Neural progenitor cell (in vitro differentiated cells): ENCODE data around the gene CREB3L2. TPM values are rescaled to one million over a fixed set of nuclear protein-coding genes. Genes with fewer than 3 reads are reported as not detected.
"Not testable (repeated sequence)": the region's sequence is repeated elsewhere in the genome, so short reads cannot be mapped to it uniquely, and the experiment has no call there.

Experiments used
- DNase-seq: peaks from one replicate; pipeline ENCODE4 v3.0.0-alpha.2; 2016; ENCODE audit warnings: low spot score
- H2AFZ ChIP-seq: fragments of 200-600 bp; sonication (generic); replicated peaks from 2 replicates; pipeline ENCODE4 v1.6.1; 2016; ENCODE audit warnings: antibody characterized with exemption
- H3F3A ChIP-seq: fragments of 200-600 bp; sonication (generic); 2 replicates; pipeline ENCODE4 v1.6.1; 2016; ENCODE audit warnings: antibody characterized with exemption, low read depth
- H3K27ac ChIP-seq: fragments of 200-600 bp; sonication (generic); 2 replicates; pipeline ENCODE4 v1.5.1; 2016; ENCODE audit warnings: mild to moderate bottlenecking
- H3K27me3 ChIP-seq: fragments of 200-600 bp; sonication (generic); 2 replicates; pipeline ENCODE4 v1.6.1; 2016; ENCODE audit warnings: mild to moderate bottlenecking, moderate library complexity
- H3K36me3 ChIP-seq: fragments of 200-600 bp; sonication (generic); 2 replicates; pipeline ENCODE4 v1.5.1; 2016
- H3K4me1 ChIP-seq: fragments of 200-600 bp; sonication (generic); 2 replicates; pipeline ENCODE4 v1.6.1; 2016; ENCODE audit warnings: mixed run types
- H3K4me2 ChIP-seq: fragments of 200-600 bp; sonication (generic); 2 replicates; pipeline ENCODE4 v1.6.1; 2016
- H3K4me3 ChIP-seq: fragments of 200-600 bp; sonication (generic); 2 replicates; pipeline ENCODE4 v1.5.1; 2016
- H3K79me2 ChIP-seq: fragments of 200-600 bp; sonication (generic); 2 replicates; pipeline ENCODE4 v1.6.1; 2016; ENCODE audit warnings: low read depth
- H3K9ac ChIP-seq: fragments of 200-600 bp; sonication (generic); 2 replicates; pipeline ENCODE4 v1.6.1; 2016
- H3K9me3 ChIP-seq: fragments of 200-600 bp; sonication (generic); 2 replicates; pipeline ENCODE4 v1.5.1; 2016; ENCODE audit warnings: low read depth
- H4K20me1 ChIP-seq: fragments of 200-600 bp; sonication (generic); 2 replicates; pipeline ENCODE4 v1.6.1; 2016; ENCODE audit warnings: low read depth
- H3K27ac Mint-ChIP-seq: 3 replicates; pipeline ENCODE4 v1.8.0; 2021; ENCODE audit warnings: mixed read lengths
- H3K27me3 Mint-ChIP-seq: 2 replicates; pipeline ENCODE4 v1.8.0; 2022; ENCODE audit warnings: low read depth, mild to moderate bottlenecking, inconsistent platforms, moderate library complexity, mixed read lengths; ENCODE audit not compliant: insufficient read depth
- H3K36me3 Mint-ChIP-seq: 3 replicates; pipeline ENCODE4 v1.8.0; 2021; ENCODE audit warnings: mixed read lengths
- H3K4me1 Mint-ChIP-seq: 3 replicates; pipeline ENCODE4 v1.8.0; 2021; ENCODE audit warnings: mixed read lengths
- H3K4me3 Mint-ChIP-seq: 3 replicates; pipeline ENCODE4 v1.8.0; 2021; ENCODE audit warnings: mild to moderate bottlenecking, moderate library complexity, mixed read lengths
- H3K9me3 Mint-ChIP-seq: 3 replicates; pipeline ENCODE4 v1.8.0; 2020; ENCODE audit warnings: mixed read lengths
- CTCF ChIP-seq: fragments of 200-600 bp; sonication (generic); IDR thresholded peaks from 2 replicates; pipeline ENCODE4 v1.5.1; 2017; ENCODE audit warnings: antibody characterized with exemption, mild to moderate bottlenecking
- EZH2 ChIP-seq: fragments of 200-600 bp; sonication (generic); IDR thresholded peaks from 2 replicates; pipeline ENCODE4 v1.6.1; 2017; ENCODE audit warnings: antibody characterized with exemption, mild to moderate bottlenecking, moderate library complexity
- EZH2phosphoT487 ChIP-seq: fragments of 200-600 bp; sonication (generic); IDR thresholded peaks from 2 replicates; pipeline ENCODE4 v1.6.1; 2017; ENCODE audit warnings: antibody characterized with exemption
- total RNA-seq: library from RNA; depleted of rRNA; stranded (reverse); fragments of >200 nt; gene quantifications from 2 replicates; pipeline ENCODE4 v1.2.3, GENCODE V29; 2015; ENCODE audit warnings: low replicate concordance

Gene CREB3L2
- total RNA-seq, 1 donor from 2014 or later = 9.9 TPM

GRCh38 chr7:138044897-138045296 is 43.0 kb upstream of the CREB3L2 start:
- Mint-ChIP-seq H3K9me3 (peaks cover 13% of the 10 kb centered on the region), H3K27ac (no peak overlapping the region), H3K27me3 (peaks cover 3% of the 10 kb centered on the region), H3K4me3 (no peak overlapping the region), H3K36me3 (peaks cover 1% of the 10 kb centered on the region), H3K4me1 (peaks cover 15% of the 10 kb centered on the region)
- H3K27ac ChIP-seq = no peak overlapping the region
- no peaks in the 10 kb centered on the region for H3K4me1 ChIP-seq
- no peaks in the 10 kb centered on the region for H3K27me3 ChIP-seq
- no peak overlapping the region for H3K4me3 ChIP-seq
- no peak for DNase-seq
- peaks cover 4% of the 10 kb centered on the region for H3K9me3 ChIP-seq
- no peaks in the 10 kb centered on the region for H3F3A ChIP-seq
- H2AFZ ChIP-seq = no peak overlapping the region
- TF ChIP-seq CTCF (no peak), EZH2 (no peak), EZH2phosphoT487 (no peak)
- H3K9ac ChIP-seq = no peak overlapping the region
- no peaks in the 10 kb centered on the region for H3K36me3 ChIP-seq
- H3K4me2 ChIP-seq = no peak overlapping the region
- H4K20me1 ChIP-seq = no peaks in the 10 kb centered on the region
- H3K79me2 ChIP-seq = no peaks in the 10 kb centered on the region

- not testable (repeated sequence) for H3K4me3 ChIP-seq, H3K27me3 Mint-ChIP-seq, H3K36me3 ChIP-seq, H3F3A ChIP-seq, H3K9ac ChIP-seq, DNase-seq, H3K4me3 Mint-ChIP-seq, H3K4me2 ChIP-seq, H3K27ac ChIP-seq, H3K79me2 ChIP-seq, H2AFZ ChIP-seq, H3K27me3 ChIP-seq, H4K20me1 ChIP-seq, H3K27ac Mint-ChIP-seq, H3K36me3 Mint-ChIP-seq, H3K4me1 Mint-ChIP-seq, H3K4me1 ChIP-seq
- H3K9me3 ChIP-seq = peaks cover 17% of the 10 kb centered on the region
- H3K9me3 Mint-ChIP-seq = peaks cover 36% of the 10 kb centered on the region
These were observed 38.2 kb upstream of the CREB3L2 start for GRCh38 chr7:138040063-138040462.

- Histone ChIP-seq H4K20me1 (no peaks in the 10 kb centered on the region), H3K27ac (no peak overlapping the region), H3K9me3 (peaks cover 15% of the 10 kb centered on the region), H3F3A (no peaks in the 10 kb centered on the region), H3K4me2 (no peak overlapping the region), H3K36me3 (no peaks in the 10 kb centered on the region), H3K4me1 (peaks cover 5% of the 10 kb centered on the region), H3K79me2 (no peaks in the 10 kb centered on the region), H2AFZ (no peak overlapping the region), H3K27me3 (no peaks in the 10 kb centered on the region), H3K9ac (no peak overlapping the region), H3K4me3 (no peak overlapping the region)
- H3K36me3 Mint-ChIP-seq = peaks cover 12% of the 10 kb centered on the region
- H3K4me3 Mint-ChIP-seq = no peak overlapping the region
- TF ChIP-seq EZH2 = no peak
- no peak for TF ChIP-seq CTCF
- TF ChIP-seq EZH2phosphoT487 = no peak
- H3K9me3 Mint-ChIP-seq = peaks cover 44% of the 10 kb centered on the region
- no peak overlapping the region for H3K27ac Mint-ChIP-seq
- no peak for DNase-seq
- no peaks in the 10 kb centered on the region for H3K4me1 Mint-ChIP-seq
- peaks cover 4% of the 10 kb centered on the region for H3K27me3 Mint-ChIP-seq
These were observed 34.2 kb upstream of the CREB3L2 start for GRCh38 chr7:138036135-138036534.

GRCh38 chr7:138033241-138033640 is 31.4 kb upstream of the CREB3L2 start:
- no peaks in the 10 kb centered on the region for H3F3A ChIP-seq
- TF ChIP-seq EZH2 = no peak
- no peak for TF ChIP-seq CTCF
- no peak for TF ChIP-seq EZH2phosphoT487
- peaks cover 13% of the 10 kb centered on the region for H3K9me3 ChIP-seq
- Mint-ChIP-seq H3K27me3 (peaks cover 4% of the 10 kb centered on the region), H3K4me1 (no peaks in the 10 kb centered on the region), H3K36me3 (peaks cover 9% of the 10 kb centered on the region), H3K27ac (no peak overlapping the region), H3K4me3 (no peak overlapping the region), H3K9me3 (peaks cover 30% of the 10 kb centered on the region)
- H3K9ac ChIP-seq = no peak overlapping the region
- H3K36me3 ChIP-seq = no peaks in the 10 kb centered on the region
- H3K27me3 ChIP-seq = no peaks in the 10 kb centered on the region
- no peak overlapping the region for H3K4me2 ChIP-seq
- H2AFZ ChIP-seq = peak overlapping the region; percentile 51
- no peak for DNase-seq
- H3K4me1 ChIP-seq = peaks cover 5% of the 10 kb centered on the region
- no peaks in the 10 kb centered on the region for H3K79me2 ChIP-seq
- H4K20me1 ChIP-seq = no peaks in the 10 kb centered on the region
- H3K27ac ChIP-seq = no peak overlapping the region
- no peak overlapping the region for H3K4me3 ChIP-seq
